NCI-H510A (cell line): ENCODE data around the gene ENC1.
A peak's percentile ranks its signal among the peaks of the same experiment; 100 is the strongest.
"Not testable (repeated sequence)": the region's sequence is repeated elsewhere in the genome, so short reads cannot be mapped to it uniquely, and the experiment has no call there.

Experiments
- DNase-seq: peaks from one replicate; lab custom pipeline; 2025; lab: John Stamatoyannopoulos, UW

The ENC1 gene, protein sequence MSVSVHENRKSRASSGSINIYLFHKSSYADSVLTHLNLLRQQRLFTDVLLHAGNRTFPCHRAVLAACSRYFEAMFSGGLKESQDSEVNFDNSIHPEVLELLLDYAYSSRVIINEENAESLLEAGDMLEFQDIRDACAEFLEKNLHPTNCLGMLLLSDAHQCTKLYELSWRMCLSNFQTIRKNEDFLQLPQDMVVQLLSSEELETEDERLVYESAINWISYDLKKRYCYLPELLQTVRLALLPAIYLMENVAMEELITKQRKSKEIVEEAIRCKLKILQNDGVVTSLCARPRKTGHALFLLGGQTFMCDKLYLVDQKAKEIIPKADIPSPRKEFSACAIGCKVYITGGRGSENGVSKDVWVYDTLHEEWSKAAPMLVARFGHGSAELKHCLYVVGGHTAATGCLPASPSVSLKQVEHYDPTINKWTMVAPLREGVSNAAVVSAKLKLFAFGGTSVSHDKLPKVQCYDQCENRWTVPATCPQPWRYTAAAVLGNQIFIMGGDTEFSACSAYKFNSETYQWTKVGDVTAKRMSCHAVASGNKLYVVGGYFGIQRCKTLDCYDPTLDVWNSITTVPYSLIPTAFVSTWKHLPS

GRCh38 chr5:74640450-74640953 is at the start of gene ENC1:
Gene ENC1 (minus strand): TSS chr5:74640728. CDS start chr5:74636485, 4,243 bp downstream.
- DNase-seq = peak; percentile 74

DNA sequence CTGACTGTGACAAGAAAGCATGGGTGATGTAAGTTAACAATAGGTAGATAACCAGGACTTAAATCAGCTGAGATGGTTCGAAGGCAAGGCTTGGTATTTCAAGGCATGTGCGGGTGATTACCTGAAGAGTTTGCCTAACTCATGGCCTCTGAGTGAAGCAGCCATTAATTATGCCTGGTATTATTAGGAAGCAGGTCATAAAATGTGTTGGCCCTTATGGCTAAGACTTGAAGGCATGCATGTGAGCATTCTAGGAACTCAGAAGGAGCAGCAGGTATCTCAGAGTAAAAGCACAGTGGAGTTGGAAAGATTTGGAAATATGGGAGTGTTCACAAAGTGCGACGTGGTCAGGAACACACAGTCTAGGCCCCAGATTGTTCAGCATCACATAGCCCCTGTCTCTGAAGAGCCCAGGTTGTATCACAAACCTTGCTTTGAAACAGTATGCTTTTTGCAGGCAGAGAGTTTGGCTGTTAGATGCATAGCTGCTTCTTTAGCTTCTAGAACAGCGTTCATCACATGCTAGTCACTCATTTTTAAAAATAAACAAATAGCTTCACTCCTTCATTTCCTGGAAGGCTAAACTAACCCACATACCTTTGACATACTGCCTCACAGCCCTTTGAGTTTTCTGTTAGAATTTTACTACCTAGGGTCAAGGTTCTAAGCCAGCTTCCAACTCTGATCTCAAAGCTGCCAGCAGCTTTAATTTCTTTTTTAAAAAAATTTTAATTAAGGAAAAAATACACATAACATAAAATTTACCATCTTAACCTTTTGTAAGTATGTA is 46.6 kb upstream of the ENC1 start:
- DNase-seq = no peak

- no peak for DNase-seq
Observed at GRCh38 chr5:74685979-74686631, 45.6 kb upstream of the ENC1 start.

DNA sequence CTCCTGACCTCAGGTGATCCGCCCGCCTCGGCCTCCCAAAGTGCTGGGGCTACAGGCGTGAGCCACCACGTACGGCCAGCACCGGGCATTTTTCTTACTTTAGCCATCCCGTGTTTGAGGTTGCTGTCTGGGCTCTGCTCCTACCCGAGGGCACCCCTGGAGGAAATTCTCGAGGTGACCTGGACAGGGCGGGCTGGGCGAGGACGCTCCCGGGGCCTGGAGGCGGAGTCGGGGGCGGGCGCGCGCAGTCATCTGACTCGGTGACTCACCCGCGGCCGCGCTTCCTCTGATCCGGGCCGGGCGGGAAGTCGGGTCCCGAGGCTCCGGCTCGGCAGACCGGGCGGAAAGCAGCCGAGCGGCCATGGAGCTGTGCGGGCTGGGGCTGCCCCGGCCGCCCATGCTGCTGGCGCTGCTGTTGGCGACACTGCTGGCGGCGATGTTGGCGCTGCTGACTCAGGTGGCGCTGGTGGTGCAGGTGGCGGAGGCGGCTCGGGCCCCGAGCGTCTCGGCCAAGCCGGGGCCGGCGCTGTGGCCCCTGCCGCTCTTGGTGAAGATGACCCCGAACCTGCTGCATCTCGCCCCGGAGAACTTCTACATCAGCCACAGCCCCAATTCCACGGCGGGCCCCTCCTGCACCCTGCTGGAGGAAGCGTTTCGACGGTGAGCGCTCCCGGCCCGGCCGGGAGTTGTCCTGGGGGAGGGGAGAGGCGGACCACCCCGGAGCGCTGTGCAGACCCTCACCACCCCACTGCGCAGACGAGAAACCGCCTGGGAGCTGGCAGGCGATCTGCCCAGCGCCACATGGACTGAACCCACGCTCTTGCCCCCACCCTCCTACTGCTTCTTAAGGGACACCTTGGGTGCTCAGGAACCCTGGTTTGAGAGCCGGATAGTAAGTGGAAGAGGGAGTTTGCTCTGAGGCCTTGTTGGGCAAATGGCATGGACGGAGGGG is 44.6 kb upstream of the ENC1 start, which contains the start of gene HEXB:
Gene HEXB, plus strand, starts transcription at position 334 of the 952 bp plus-strand sequence. Its CDS starts 28 bp downstream, at position 362.
- peak; percentile 55 for DNase-seq

DNA sequence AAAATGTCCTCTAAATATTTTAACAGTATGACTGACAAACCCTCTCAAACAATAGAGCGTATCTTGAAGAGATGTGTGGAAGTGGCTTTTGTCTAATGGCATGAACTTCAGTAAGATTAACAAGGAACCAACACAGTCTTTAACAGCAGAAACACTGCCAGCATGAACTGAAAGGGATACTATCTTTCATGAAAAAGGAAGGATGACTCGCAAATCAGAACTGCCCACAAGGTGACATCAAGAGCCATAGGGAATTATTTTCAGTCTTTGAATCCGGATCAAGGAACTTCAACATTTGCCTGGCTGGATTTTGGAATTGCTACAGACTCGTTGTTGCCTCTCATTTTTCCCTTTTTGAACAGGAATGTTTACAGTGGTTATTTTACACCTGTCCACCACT is 39.4 kb upstream of the ENC1 start:
- DNase-seq = no peak

DNA sequence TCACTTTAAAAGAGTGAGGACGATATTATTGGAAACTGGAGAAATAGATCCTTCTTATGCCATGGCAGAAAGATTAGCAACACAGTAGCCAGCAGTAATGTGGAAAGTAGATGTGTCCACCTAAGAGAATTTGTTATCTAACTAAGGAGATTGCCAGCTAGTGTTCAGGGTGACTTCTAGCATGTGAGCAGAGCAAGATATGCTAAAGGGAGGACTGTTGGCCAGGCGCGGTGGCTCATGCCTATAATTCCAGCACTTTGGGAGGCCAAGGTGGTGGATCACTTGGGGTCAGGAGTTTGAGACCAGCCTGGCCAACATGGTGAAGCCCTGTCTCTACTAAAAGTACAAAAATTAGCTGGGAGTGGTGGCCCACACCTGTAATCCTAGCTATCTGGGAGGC is 38.8 kb upstream of the ENC1 start:
- DNase-seq = not testable (repeated sequence)

DNA sequence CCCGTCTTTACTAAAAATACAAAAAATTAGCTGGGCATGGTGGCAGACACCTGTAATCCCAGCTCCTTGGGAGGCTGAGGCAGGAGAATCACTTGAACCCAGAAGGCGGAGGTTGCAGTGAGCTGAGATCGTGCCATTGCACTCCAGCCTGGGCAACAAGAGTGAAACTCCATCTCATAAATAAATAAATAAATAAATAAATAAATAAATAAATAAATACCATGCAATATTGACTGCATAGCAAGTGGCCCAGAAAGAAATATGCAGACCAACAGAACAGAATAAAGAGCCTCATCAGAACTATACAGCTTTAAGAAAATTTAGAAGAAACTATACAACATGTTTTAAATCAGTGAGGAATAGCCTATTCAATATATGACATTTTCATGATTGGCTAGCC is 37.6 kb upstream of the ENC1 start:
- DNase-seq = not testable (repeated sequence)

GRCh38 chr5:74676466-74676865 is 35.9 kb upstream of the ENC1 start:
- not testable (repeated sequence) for DNase-seq

DNA sequence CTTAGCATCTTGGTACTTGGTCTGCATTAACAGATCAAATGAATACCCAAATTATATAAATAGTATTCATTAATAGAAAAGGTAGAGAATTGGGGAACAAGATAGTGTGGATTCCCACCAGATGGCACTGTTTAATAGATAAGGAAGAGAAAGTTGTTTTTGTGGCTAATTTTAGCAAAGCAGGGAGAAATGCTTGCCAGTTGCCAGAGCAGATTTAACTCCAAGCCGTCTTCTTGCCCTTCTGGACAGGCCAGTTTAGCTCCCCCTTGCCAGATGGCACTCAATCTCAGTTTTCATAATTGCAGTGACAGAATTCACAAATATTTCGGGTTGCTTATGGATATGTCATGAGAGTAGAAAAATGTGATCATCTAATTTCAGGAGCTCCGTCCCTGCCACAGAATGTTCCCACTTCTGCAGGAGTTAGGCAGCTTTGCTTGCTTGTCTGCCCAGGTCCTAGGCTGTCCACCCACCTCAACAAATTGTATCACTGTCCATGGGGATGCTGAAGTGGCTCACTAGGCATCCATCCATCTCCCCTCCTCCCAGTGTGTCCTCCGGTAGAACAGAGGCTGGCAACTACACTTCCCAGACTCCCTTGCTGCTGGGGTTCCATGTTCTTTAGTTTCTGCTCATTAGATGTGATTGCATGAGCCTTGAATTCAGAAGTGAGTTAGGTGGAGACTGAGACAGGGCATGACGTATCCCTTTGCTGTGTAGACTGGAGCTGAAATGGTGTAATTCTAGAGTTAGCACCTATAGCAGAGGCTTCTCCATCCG is 32.7 kb upstream of the ENC1 start:
- peak; percentile 0 for DNase-seq

- no peak for DNase-seq
Observed at GRCh38 chr5:74672215-74672877, 31.8 kb upstream of the ENC1 start.

DNA sequence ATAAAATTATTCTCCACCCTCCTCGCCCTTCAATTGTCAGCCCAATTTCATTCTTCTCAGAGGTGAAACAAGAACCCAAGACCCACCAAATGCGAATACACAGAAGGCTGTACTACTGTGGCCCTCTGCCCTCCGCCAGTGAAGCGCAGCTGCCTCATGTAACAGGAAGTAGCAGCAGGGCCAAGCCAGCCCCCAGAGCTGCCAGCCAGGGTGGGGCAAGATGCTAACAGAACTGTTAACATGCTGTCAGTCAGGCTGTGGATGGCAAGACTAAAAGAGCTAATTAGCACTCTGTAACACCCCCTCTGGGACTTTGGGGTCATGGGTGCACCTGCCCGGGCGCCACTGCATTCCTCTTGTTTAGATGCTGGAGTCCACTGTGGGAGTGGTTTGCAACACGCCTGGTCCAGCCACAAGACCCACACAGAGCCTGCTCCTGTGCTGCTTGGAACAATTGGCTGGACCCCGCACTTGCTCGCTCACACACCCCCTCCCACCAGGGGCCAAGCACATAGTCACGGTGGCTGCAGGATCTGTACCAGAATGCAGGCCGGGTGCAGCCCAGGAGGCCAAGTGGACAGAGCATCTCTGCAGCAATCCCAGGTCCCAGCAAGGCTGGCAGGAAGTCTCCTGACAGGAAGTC is 30.0 kb upstream of the ENC1 start:
- DNase-seq = no peak

GRCh38 chr5:74669821-74670220 is 29.3 kb upstream of the ENC1 start:
- DNase-seq = no peak

DNA sequence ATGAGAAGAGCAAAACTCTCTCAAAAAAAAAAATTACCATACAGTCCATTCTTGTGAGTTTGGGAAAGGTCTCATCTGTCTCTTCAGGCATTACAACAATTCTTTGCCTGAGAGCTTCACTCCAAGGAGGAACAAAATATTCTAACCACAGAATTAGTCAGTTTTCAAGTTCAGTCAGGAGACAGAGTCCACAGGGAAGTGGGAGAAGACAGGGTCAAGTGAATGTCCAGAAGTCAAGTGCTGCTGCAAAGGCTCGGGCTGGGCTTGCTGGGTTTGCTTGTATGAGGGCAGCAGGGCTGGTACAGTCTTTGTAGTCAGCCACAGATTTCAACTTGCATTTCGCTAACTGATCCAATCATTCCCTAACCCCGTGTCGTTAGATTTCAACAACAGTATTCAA is 26.9 kb upstream of the ENC1 start:
- DNase-seq = no peak

GRCh38 chr5:74665816-74666215 is 25.3 kb upstream of the ENC1 start:
- DNase-seq = no peak

DNA sequence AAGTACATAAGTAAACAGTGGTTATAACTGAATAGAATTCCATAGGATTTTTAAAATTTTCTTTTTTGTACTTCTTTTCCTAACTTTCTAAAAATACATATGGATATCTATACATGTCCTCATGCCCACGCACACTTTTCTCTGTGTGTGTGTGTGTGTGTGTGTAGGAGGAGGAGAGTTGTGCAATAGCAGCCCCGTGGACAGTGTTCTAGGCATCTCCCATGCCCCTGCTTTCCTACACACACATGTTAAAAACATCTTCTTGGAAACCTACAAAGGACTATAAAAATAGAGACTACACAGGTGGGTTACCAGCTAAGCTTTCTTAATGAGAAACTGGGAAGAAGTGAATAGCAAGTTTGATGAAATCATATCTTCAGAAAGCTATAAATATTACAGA is 24.7 kb upstream of the ENC1 start:
- no peak for DNase-seq

DNA sequence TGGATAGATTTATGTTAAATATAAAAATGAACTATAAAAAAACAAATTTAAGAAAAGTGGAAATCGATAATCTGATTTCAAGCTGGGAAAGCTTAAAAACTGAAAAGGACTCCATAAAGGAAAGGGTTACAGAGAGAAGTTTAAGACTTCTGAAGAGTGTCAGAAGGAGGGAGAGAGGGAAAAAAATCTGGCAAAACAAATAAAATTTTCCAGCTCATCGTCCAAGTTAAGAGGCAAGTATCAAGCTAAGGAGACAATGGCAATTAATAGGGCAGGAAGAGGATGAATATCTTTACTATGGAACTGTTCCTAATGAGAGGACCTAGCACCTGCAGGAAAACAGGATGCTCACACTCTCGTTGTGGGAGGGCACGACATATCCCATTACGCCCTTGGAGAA is 24.0 kb upstream of the ENC1 start:
- no peak for DNase-seq

DNA sequence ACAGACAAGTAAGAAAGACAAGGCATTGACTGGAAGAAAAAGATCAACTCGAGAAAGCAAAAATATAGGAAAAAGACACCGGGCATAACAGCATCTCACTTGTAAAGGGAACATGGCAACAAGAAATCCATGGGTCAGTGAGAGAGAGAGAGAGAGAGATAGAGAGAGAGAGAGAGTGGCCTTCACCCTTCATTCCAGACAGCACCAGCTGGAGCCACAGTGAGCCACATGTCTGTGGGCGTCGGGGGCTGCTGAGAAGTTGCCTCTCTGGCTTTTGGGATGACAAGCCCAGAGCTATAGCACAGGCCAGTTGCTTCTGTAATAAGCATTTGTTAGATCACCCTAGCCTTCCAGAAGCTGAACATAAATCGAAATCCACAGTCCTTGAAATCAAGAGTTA is 20.3 kb upstream of the ENC1 start:
- no peak for DNase-seq

DNA sequence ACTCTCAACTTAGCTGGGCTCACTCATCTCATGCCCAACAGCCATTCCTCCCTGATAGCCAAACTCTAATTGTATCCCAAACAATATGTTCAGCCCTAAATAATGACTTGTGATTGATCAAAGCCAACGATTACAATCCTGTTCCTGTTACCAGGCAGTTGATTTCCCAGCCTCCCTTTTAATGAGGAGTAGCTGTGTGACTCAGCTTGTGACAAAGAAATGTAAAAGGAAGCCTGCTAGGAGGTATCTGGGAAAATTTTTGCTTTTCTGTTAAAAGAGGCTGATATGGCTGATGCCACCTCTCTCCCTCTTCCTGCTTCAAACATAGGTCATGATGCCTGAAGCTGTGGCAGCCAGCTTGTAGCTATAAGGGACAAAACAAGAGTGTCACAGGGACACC is 19.6 kb upstream of the ENC1 start:
- no peak for DNase-seq

GRCh38 chr5:74659172-74659571 is 18.6 kb upstream of the ENC1 start:
- DNase-seq = no peak
